ENCODE results near the gene ZMAT3.
"Not testable (repeated sequence)": the region's sequence is repeated elsewhere in the genome, so short reads cannot be mapped to it uniquely, and the experiment has no call there.

ZMAT3 gene, protein sequence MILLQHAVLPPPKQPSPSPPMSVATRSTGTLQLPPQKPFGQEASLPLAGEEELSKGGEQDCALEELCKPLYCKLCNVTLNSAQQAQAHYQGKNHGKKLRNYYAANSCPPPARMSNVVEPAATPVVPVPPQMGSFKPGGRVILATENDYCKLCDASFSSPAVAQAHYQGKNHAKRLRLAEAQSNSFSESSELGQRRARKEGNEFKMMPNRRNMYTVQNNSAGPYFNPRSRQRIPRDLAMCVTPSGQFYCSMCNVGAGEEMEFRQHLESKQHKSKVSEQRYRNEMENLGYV

GRCh38 chr3:179071323-179072099 lies at the start of gene ZMAT3:
Gene ZMAT3, minus strand, starts transcription at chr3:179071809. Its CDS starts 4,057 bp downstream, at chr3:179067752.
- Histone ChIP-seq H3K9me3 (ENCODE audit: control insufficient read depth in 1 of 2, low read length in 2 of 2) (no peaks in the 10 kb centered on the region), H3K27me3 (ENCODE audit: control insufficient read depth in 1 of 2, insufficient read depth in 2 of 2, low read length in 2 of 2) (no peaks in the 10 kb centered on the region), H3K4me3 (ENCODE audit: low read depth in 1 of 2, low read length in 2 of 2) (peak within 1 kb of the TSS; percentile 84 to 97), H3K36me3 (ENCODE audit: control insufficient read depth in 1 of 2, insufficient read depth in 2 of 2, low read length in 2 of 2) (peaks cover 6 to 7% of the 10 kb centered on the region in 2 donors), H3K4me1 (ENCODE audit: control insufficient read depth in 1 of 2, insufficient read depth in 2 of 2, low read length in 2 of 2) (peaks cover 5 to 7% of the 10 kb centered on the region in 2 donors), H3K9ac (ENCODE audit: low read depth in 1 of 2, low read length in 2 of 2) (peak within 1 kb of the TSS; percentile 46 to 81), H3K27ac (ENCODE audit: low read depth, low read length) (peak within 1 kb of the TSS; percentile 74)

DNA sequence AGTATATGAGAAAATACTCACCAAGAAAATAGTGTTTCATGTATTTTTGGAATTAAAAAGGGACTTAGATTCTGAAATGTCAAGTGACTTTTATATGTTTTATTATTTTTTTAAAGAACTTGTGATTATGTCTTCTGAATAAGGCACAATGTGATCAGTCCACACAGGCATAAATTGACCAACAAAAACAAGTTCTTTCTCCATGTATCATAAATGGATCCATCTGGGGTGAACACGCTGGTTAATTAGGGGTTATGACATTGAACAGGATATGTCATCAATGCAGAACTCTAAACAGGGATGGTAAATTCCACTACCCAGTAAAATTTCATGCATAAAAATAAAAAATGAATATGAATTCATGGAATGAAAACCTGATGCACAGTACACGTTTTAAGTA lies 45.2 kb upstream of the ZMAT3 start:
- Histone ChIP-seq H3K36me3 (ENCODE audit: control insufficient read depth in 1 of 2, insufficient read depth in 2 of 2, low read length in 2 of 2) (no peaks in the 10 kb centered on the region), H3K27ac (ENCODE audit: low read depth, low read length) (no peak overlapping the region), H3K4me3 (ENCODE audit: low read depth in 1 of 2, low read length in 2 of 2) (no peak overlapping the region), H3K4me1 (ENCODE audit: control insufficient read depth in 1 of 2, insufficient read depth in 2 of 2, low read length in 2 of 2) (no peaks in the 10 kb centered on the region), H3K9ac (ENCODE audit: low read depth in 1 of 2, low read length in 2 of 2) (no peak overlapping the region), H3K27me3 (ENCODE audit: control insufficient read depth in 1 of 2, insufficient read depth in 2 of 2, low read length in 2 of 2) (peaks cover 0 to 4% of the 10 kb centered on the region in 2 donors), H3K9me3 (ENCODE audit: control insufficient read depth in 1 of 2, low read length in 2 of 2) (no peaks in the 10 kb centered on the region)

GRCh38 chr3:179115444-179115843 lies 43.8 kb upstream of the ZMAT3 start:
- H3K4me3 ChIP-seq (ENCODE audit: low read depth in 1 of 2, low read length in 2 of 2); H3K9ac ChIP-seq (ENCODE audit: low read depth in 1 of 2, low read length in 2 of 2); H3K4me1 ChIP-seq (ENCODE audit: control insufficient read depth in 1 of 2, insufficient read depth in 2 of 2, low read length in 2 of 2); H3K9me3 ChIP-seq (ENCODE audit: control insufficient read depth in 1 of 2, low read length in 2 of 2); H3K27ac ChIP-seq (ENCODE audit: low read depth, low read length); H3K36me3 ChIP-seq (ENCODE audit: control insufficient read depth in 1 of 2, insufficient read depth in 2 of 2, low read length in 2 of 2); H3K27me3 ChIP-seq (ENCODE audit: control insufficient read depth in 1 of 2, insufficient read depth in 2 of 2, low read length in 2 of 2): not testable (repeated sequence)

GRCh38 chr3:179113903-179114302 lies 42.3 kb upstream of the ZMAT3 start:
- H3K4me3 ChIP-seq (ENCODE audit: low read depth in 1 of 2, low read length in 2 of 2): no peak overlapping the region
- H3K4me1 ChIP-seq (ENCODE audit: control insufficient read depth in 1 of 2, insufficient read depth in 2 of 2, low read length in 2 of 2): no peaks in the 10 kb centered on the region
- peaks cover 0 to 4% of the 10 kb centered on the region in 2 donors for H3K27me3 ChIP-seq (ENCODE audit: control insufficient read depth in 1 of 2, insufficient read depth in 2 of 2, low read length in 2 of 2)
- H3K27ac ChIP-seq (ENCODE audit: low read depth, low read length): no peak overlapping the region
- no peak overlapping the region for H3K9ac ChIP-seq (ENCODE audit: low read depth in 1 of 2, low read length in 2 of 2)
- no peaks in the 10 kb centered on the region for H3K36me3 ChIP-seq (ENCODE audit: control insufficient read depth in 1 of 2, insufficient read depth in 2 of 2, low read length in 2 of 2)
- H3K9me3 ChIP-seq (ENCODE audit: control insufficient read depth in 1 of 2, low read length in 2 of 2): no peaks in the 10 kb centered on the region

DNA sequence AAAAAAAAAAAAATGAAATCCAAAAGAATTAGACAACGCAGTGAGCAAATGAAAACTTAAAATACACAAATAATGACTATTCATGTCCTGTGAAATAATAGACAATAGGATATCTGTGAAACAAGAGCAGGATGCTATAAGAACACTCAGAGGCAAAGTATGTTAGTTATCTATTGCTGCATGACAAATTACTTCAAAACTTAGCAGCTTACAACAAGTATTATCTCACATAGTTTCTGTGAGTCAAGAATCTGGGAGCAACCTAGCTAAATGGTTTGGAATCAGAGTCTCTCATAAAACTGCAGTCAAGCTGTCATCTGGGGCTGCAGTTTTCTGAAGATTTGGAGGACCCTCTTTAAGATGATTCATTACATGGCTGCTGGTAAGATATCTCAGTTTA lies 36.5 kb upstream of the ZMAT3 start:
- H3K4me1 ChIP-seq (ENCODE audit: control insufficient read depth in 1 of 2, insufficient read depth in 2 of 2, low read length in 2 of 2): no peaks in the 10 kb centered on the region
- H3K4me3 ChIP-seq (ENCODE audit: low read depth in 1 of 2, low read length in 2 of 2): no peak overlapping the region
- no peaks in the 10 kb centered on the region for H3K36me3 ChIP-seq (ENCODE audit: control insufficient read depth in 1 of 2, insufficient read depth in 2 of 2, low read length in 2 of 2)
- no peak overlapping the region for H3K27ac ChIP-seq (ENCODE audit: low read depth, low read length)
- H3K27me3 ChIP-seq (ENCODE audit: control insufficient read depth in 1 of 2, insufficient read depth in 2 of 2, low read length in 2 of 2): peaks cover 0 to 4% of the 10 kb centered on the region in 2 donors
- H3K9ac ChIP-seq (ENCODE audit: low read depth in 1 of 2, low read length in 2 of 2): no peak overlapping the region
- no peaks in the 10 kb centered on the region for H3K9me3 ChIP-seq (ENCODE audit: control insufficient read depth in 1 of 2, low read length in 2 of 2)

DNA sequence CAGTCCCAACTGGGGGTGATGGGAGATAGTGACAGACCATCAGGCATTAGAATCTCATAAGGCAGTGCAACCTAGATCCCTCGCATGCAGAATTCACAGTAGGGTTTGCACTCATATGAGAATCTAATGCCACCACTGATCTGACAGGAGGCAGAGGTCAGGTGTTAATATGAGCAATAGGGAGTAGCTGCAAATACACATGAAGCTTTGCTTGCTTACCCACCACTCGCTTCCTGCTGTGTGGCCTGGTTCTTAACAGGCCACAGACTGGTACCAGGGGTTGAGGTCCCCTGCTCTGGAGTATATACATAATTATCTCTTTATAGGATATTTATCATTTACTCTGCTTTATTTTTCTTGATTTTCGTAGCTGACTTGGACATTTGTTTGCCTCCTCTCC lies 36.0 kb upstream of the ZMAT3 start:
- Histone ChIP-seq H3K27ac (ENCODE audit: low read depth, low read length) (no peak overlapping the region), H3K36me3 (ENCODE audit: control insufficient read depth in 1 of 2, insufficient read depth in 2 of 2, low read length in 2 of 2) (no peaks in the 10 kb centered on the region), H3K9me3 (ENCODE audit: control insufficient read depth in 1 of 2, low read length in 2 of 2) (no peaks in the 10 kb centered on the region), H3K4me1 (ENCODE audit: control insufficient read depth in 1 of 2, insufficient read depth in 2 of 2, low read length in 2 of 2) (no peaks in the 10 kb centered on the region), H3K9ac (ENCODE audit: low read depth in 1 of 2, low read length in 2 of 2) (no peak overlapping the region), H3K4me3 (ENCODE audit: low read depth in 1 of 2, low read length in 2 of 2) (no peak overlapping the region), H3K27me3 (ENCODE audit: control insufficient read depth in 1 of 2, insufficient read depth in 2 of 2, low read length in 2 of 2) (no peaks in the 10 kb centered on the region)

DNA sequence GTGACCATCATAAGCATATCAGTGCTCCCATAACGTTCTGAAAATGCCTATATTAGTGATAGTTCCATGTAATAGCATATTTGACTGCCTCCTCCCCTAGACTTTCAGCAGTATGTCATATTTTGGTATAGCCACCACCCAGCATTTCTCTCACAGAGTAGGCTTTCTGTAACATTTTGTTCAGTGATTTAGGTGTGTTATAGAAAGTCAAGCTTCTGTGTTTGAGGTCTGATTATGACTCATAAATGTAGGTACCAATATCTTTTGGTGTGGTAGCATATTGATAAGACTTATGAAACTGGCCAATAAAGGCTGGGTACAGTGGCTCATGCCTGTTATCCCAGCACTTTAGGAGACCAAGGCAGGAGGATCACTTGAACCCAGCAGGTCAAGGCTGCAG lies 34.3 kb upstream of the ZMAT3 start:
- no peaks in the 10 kb centered on the region for H3K36me3 ChIP-seq (ENCODE audit: control insufficient read depth in 1 of 2, insufficient read depth in 2 of 2, low read length in 2 of 2)
- no peaks in the 10 kb centered on the region for H3K9me3 ChIP-seq (ENCODE audit: control insufficient read depth in 1 of 2, low read length in 2 of 2)
- H3K4me1 ChIP-seq (ENCODE audit: control insufficient read depth in 1 of 2, insufficient read depth in 2 of 2, low read length in 2 of 2): no peaks in the 10 kb centered on the region
- no peak overlapping the region for H3K4me3 ChIP-seq (ENCODE audit: low read depth in 1 of 2, low read length in 2 of 2)
- no peak overlapping the region for H3K27ac ChIP-seq (ENCODE audit: low read depth, low read length)
- H3K9ac ChIP-seq (ENCODE audit: low read depth in 1 of 2, low read length in 2 of 2): no peak overlapping the region
- no peaks in the 10 kb centered on the region for H3K27me3 ChIP-seq (ENCODE audit: control insufficient read depth in 1 of 2, insufficient read depth in 2 of 2, low read length in 2 of 2)

- Histone ChIP-seq H3K27me3 (ENCODE audit: control insufficient read depth in 1 of 2, insufficient read depth in 2 of 2, low read length in 2 of 2) (no peaks in the 10 kb centered on the region), H3K9me3 (ENCODE audit: control insufficient read depth in 1 of 2, low read length in 2 of 2) (no peaks in the 10 kb centered on the region), H3K36me3 (ENCODE audit: control insufficient read depth in 1 of 2, insufficient read depth in 2 of 2, low read length in 2 of 2) (no peaks in the 10 kb centered on the region), H3K4me1 (ENCODE audit: control insufficient read depth in 1 of 2, insufficient read depth in 2 of 2, low read length in 2 of 2) (no peaks in the 10 kb centered on the region), H3K9ac (ENCODE audit: low read depth in 1 of 2, low read length in 2 of 2) (no peak overlapping the region), H3K4me3 (ENCODE audit: low read depth in 1 of 2, low read length in 2 of 2) (no peak overlapping the region), H3K27ac (ENCODE audit: low read depth, low read length) (no peak overlapping the region)
Observed at GRCh38 chr3:179100652-179101051, 29.0 kb upstream of the ZMAT3 start.

DNA sequence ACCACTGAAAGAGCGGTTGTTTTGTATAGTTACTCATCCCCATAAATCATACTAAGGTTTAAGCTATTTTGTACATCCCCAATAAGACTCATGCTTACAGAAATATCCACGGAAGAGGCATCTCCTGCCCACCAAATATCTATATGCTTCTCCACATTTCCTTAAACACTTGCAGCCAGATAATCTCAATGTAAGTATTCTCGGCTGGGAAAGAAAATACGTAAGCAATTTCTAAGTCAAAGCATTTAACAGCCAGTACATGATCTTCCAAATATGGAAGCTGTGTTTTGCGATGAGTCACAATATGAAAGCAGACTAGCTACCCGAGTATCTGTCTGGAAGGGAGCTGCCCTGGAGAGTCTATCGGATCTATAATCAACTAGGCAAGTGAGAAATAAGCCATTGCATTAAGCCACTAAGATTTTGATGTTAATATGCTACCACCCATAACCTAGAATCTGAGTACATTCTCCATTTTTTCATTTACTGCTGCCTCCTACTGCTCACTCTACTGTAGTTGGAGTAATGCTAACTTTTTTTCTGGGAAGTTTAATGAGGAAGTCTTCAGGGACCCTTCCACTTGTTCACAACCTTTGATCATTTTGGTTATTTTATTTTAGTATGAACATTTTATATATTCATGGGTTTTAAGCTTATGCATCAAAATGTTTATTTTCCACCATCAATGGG lies 26.9 kb upstream of the ZMAT3 start:
- Histone ChIP-seq H3K27me3 (ENCODE audit: control insufficient read depth in 1 of 2, insufficient read depth in 2 of 2, low read length in 2 of 2) (no peaks in the 10 kb centered on the region), H3K4me3 (ENCODE audit: low read depth in 1 of 2, low read length in 2 of 2) (peak overlapping the region in 1 of 2 donors; percentile 23), H3K9ac (ENCODE audit: low read depth in 1 of 2, low read length in 2 of 2) (no peak overlapping the region), H3K27ac (ENCODE audit: low read depth, low read length) (no peak overlapping the region), H3K4me1 (ENCODE audit: control insufficient read depth in 1 of 2, insufficient read depth in 2 of 2, low read length in 2 of 2) (no peaks in the 10 kb centered on the region), H3K36me3 (ENCODE audit: control insufficient read depth in 1 of 2, insufficient read depth in 2 of 2, low read length in 2 of 2) (no peaks in the 10 kb centered on the region), H3K9me3 (ENCODE audit: control insufficient read depth in 1 of 2, low read length in 2 of 2) (no peaks in the 10 kb centered on the region)

DNA sequence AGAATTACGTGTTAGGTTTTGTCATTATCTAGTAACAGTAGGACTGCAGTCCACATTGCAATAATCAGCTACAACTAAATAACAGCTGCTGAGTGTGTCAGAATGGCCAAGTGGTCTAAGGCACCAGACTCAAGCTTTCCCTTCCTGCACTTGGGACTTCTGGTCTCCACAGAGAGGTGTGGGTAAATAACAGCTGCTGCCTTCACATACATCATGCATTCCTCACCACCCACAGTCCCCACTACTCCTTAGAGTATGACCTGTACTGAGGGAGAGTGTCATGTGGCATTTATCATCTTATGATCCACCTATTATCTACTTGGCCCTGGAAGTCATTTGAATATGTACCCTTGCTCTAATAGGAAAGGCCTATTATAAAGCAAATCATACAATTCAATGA lies 22.2 kb upstream of the ZMAT3 start:
- no peak overlapping the region for H3K9ac ChIP-seq (ENCODE audit: low read depth in 1 of 2, low read length in 2 of 2)
- H3K9me3 ChIP-seq (ENCODE audit: control insufficient read depth in 1 of 2, low read length in 2 of 2): no peaks in the 10 kb centered on the region
- H3K4me3 ChIP-seq (ENCODE audit: low read depth in 1 of 2, low read length in 2 of 2): no peak overlapping the region
- no peaks in the 10 kb centered on the region for H3K36me3 ChIP-seq (ENCODE audit: control insufficient read depth in 1 of 2, insufficient read depth in 2 of 2, low read length in 2 of 2)
- no peaks in the 10 kb centered on the region for H3K27me3 ChIP-seq (ENCODE audit: control insufficient read depth in 1 of 2, insufficient read depth in 2 of 2, low read length in 2 of 2)
- H3K27ac ChIP-seq (ENCODE audit: low read depth, low read length): no peak overlapping the region
- H3K4me1 ChIP-seq (ENCODE audit: control insufficient read depth in 1 of 2, insufficient read depth in 2 of 2, low read length in 2 of 2): no peaks in the 10 kb centered on the region
